Measurements from ENCODE around the gene C19orf85.

C19orf85 gene

DNA sequence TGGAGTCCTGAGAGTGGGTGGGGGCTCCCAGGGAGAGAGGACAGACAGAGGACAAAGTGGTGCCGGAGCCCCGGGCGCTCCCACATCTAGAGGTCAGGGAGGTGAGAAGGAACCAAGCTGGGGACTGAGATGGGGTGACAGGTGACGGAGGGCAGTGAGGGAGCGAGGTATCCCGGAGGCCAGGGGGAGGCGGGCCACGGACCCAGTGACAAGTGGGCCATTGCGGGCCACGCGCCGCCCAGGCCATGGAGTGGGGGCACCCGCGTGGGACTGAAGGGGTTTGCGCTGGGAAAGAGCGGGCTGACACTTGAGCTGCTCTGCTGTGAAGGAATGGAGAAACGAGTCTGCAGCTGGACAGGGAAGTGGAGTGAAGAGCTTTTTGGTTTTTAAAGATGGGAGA is 14.5 kb upstream of the C19orf85 start:
- no peak overlapping the region for H3K27ac ChIP-seq
- no peaks in the 10 kb centered on the region for H3K36me3 ChIP-seq (ENCODE audit: insufficient read depth)
- H2AFZ ChIP-seq (ENCODE audit: low read depth) = no peak overlapping the region
- H3K79me2 ChIP-seq (ENCODE audit: insufficient read depth, low read depth) = peaks cover 11% of the 10 kb centered on the region; the same call in 1 of the 2 replicates
- H4K20me1 ChIP-seq (ENCODE audit: insufficient read depth) = no peaks in the 10 kb centered on the region
- TF ChIP-seq, protein P1, sequence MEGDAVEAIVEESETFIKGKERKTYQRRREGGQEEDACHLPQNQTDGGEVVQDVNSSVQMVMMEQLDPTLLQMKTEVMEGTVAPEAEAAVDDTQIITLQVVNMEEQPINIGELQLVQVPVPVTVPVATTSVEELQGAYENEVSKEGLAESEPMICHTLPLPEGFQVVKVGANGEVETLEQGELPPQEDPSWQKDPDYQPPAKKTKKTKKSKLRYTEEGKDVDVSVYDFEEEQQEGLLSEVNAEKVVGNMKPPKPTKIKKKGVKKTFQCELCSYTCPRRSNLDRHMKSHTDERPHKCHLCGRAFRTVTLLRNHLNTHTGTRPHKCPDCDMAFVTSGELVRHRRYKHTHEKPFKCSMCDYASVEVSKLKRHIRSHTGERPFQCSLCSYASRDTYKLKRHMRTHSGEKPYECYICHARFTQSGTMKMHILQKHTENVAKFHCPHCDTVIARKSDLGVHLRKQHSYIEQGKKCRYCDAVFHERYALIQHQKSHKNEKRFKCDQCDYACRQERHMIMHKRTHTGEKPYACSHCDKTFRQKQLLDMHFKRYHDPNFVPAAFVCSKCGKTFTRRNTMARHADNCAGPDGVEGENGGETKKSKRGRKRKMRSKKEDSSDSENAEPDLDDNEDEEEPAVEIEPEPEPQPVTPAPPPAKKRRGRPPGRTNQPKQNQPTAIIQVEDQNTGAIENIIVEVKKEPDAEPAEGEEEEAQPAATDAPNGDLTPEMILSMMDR (conservative IDR thresholded peaks at IDR 0.05; ENCODE audit: low read depth, low read length) = no peak
- H3K4me1 ChIP-seq (ENCODE audit: low read depth, poor library complexity, severe bottlenecking) = peaks cover 21% of the 10 kb centered on the region
- no peak overlapping the region for H3K9ac ChIP-seq
- no peak overlapping the region for H3K4me2 ChIP-seq
- H3K27me3 ChIP-seq (ENCODE audit: insufficient read depth, low read depth) = no peaks in the 10 kb centered on the region
- H3K4me3 ChIP-seq (IDR thresholded peaks at IDR 0.05; ENCODE audit: insufficient read depth, low read depth, low read length) = no peak overlapping the region

DNA sequence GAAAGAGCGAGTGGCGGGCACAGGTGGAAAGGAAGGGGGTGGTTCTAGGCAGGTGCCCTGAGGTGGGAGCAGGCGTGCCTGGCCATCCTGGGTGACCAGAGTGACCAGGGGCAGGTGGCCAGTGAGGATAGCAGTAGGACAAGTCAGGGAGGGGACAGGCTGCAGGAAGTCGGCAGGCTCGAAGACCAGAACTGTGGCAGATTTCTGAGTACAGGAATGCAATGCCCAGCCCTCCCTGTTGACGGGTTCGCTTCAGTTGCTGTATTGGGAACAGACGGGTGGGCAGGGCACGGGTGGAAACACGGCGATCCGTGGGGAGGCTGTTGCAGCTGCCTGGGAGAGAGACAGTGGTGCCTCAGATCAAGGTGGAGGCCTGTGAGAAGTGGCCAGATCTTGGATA is 13.8 kb upstream of the C19orf85 start:
- no peaks in the 10 kb centered on the region for H4K20me1 ChIP-seq (ENCODE audit: insufficient read depth)
- H3K4me1 ChIP-seq (ENCODE audit: low read depth, poor library complexity, severe bottlenecking) = peaks cover 21% of the 10 kb centered on the region

DNA sequence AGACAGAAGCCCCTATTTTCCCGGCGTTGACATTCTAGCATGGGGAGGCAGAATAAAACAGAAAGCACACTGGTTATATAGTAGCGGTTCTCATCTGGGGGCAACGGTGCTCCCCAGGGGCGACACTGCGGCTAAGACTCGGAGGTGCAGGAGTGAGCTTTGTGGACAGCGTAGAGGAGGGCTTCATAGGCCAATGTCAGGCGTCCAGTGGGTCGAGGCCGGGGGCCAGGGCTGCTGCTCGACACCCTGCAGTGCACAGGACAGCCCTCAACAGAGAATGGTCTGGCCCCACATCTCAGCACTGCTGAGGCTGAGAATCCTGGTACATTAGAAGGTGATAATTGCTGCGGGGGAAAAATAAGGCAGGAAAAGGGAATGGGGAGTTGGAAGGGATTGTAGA is 13.4 kb upstream of the C19orf85 start:
- Histone ChIP-seq H3K27ac (no peak overlapping the region), H2AFZ (ENCODE audit: low read depth) (no peak overlapping the region), H3K4me2 (peak overlapping the region; percentile 70; the same call in 1 of the 2 replicates), H3K4me1 (ENCODE audit: low read depth, poor library complexity, severe bottlenecking) (peaks cover 21% of the 10 kb centered on the region), H3K9ac (no peak overlapping the region), H3K79me2 (ENCODE audit: insufficient read depth, low read depth) (peaks cover 11% of the 10 kb centered on the region; the same call in 1 of the 2 replicates), H4K20me1 (ENCODE audit: insufficient read depth) (no peaks in the 10 kb centered on the region), H3K27me3 (ENCODE audit: insufficient read depth, low read depth) (no peaks in the 10 kb centered on the region), H3K36me3 (ENCODE audit: insufficient read depth) (no peaks in the 10 kb centered on the region), H3K4me3 (IDR thresholded peaks at IDR 0.05; ENCODE audit: insufficient read depth, low read depth, low read length) (no peak overlapping the region)
- TF ChIP-seq, protein P1 (conservative IDR thresholded peaks at IDR 0.05; ENCODE audit: low read depth, low read length) = no peak

More for the DNA sequence above, 13.8 kb upstream of the C19orf85 start:
- TF ChIP-seq, protein P1 (conservative IDR thresholded peaks at IDR 0.05; ENCODE audit: low read depth, low read length) = no peak
- Histone ChIP-seq H3K27ac (no peak overlapping the region), H3K4me3 (IDR thresholded peaks at IDR 0.05; ENCODE audit: insufficient read depth, low read depth, low read length) (no peak overlapping the region), H3K36me3 (ENCODE audit: insufficient read depth) (no peaks in the 10 kb centered on the region), H2AFZ (ENCODE audit: low read depth) (no peak overlapping the region), H3K9ac (no peak overlapping the region), H3K79me2 (ENCODE audit: insufficient read depth, low read depth) (peaks cover 11% of the 10 kb centered on the region; the same call in 1 of the 2 replicates), H3K4me2 (no peak overlapping the region), H3K27me3 (ENCODE audit: insufficient read depth, low read depth) (no peaks in the 10 kb centered on the region)

DNA sequence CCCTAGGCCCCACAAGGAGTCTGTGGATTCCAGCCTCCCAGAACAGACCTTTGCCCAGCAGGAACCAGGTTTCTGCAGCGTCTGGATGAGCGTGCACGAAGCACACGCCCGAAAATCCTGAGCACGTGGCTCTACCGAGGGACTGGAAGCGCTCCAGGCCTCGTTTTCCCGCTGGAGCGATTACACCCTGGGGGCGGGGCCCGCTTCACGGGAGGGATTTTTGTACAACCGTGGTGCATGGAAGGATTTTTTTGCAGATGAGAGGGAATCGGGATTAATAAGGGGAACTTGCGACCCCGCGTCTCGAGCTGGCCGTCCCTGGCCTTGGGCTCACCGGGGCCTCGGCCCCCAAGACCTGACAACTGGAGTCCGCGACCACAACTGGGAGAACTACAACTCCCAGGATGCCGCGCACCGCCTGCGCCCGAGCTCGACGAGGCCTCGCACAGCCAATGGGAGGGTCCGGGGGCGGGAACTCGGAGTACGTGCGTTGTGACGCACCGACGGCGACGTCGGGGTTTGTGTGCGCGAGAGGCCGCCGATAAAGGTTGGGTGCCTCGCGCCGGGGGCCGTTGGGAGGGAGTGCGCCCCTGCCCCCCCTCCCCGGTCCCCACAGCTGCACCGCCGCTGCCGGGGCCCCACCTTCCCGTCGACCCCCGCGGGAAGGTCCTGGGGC is 11.7 kb upstream of the C19orf85 start, which contains the start of gene ZNF628:
Gene ZNF628, plus strand, starts transcription at position 518 of the 676 bp plus-strand sequence. CDS start 3,294 bp downstream, outside the sequence.
- peak within 1 kb of the TSS; percentile 89 for H2AFZ ChIP-seq (ENCODE audit: low read depth)
- TF ChIP-seq, protein P1 (conservative IDR thresholded peaks at IDR 0.05; ENCODE audit: low read depth, low read length) = no peak
- H3K27me3 ChIP-seq (ENCODE audit: insufficient read depth, low read depth) = peaks cover 3% of the 10 kb centered on the region; the same call in 1 of the 2 replicates
- H3K79me2 ChIP-seq (ENCODE audit: insufficient read depth, low read depth) = peaks cover 11% of the 10 kb centered on the region; the same call in 1 of the 2 replicates
- H4K20me1 ChIP-seq (ENCODE audit: insufficient read depth) = no peaks in the 10 kb centered on the region
- H3K4me2 ChIP-seq = peak within 1 kb of the TSS; percentile 74
- H3K4me1 ChIP-seq (ENCODE audit: low read depth, poor library complexity, severe bottlenecking) = peaks cover 21% of the 10 kb centered on the region
- peak within 1 kb of the TSS; percentile 48 for H3K27ac ChIP-seq
- H3K36me3 ChIP-seq (ENCODE audit: insufficient read depth) = no peaks in the 10 kb centered on the region
- no peak within 1 kb of the TSS for H3K4me3 ChIP-seq (IDR thresholded peaks at IDR 0.05; ENCODE audit: insufficient read depth, low read depth, low read length)
- H3K9ac ChIP-seq = peak within 1 kb of the TSS; percentile 48; the same call in 1 of the 2 replicates
